ENCODE data around the gene LSM4. TPM values are rescaled to one million over a fixed set of nuclear protein-coding genes. Genes with fewer than 3 reads are reported as not detected.

Gene LSM4
- total and polyA plus RNA-seq, 10 of the 15 experiments (the other 5 are each of a cell fraction or from before 2014, with no cell fraction given) = 12.6 to 652 (median 217) TPM

DNA sequence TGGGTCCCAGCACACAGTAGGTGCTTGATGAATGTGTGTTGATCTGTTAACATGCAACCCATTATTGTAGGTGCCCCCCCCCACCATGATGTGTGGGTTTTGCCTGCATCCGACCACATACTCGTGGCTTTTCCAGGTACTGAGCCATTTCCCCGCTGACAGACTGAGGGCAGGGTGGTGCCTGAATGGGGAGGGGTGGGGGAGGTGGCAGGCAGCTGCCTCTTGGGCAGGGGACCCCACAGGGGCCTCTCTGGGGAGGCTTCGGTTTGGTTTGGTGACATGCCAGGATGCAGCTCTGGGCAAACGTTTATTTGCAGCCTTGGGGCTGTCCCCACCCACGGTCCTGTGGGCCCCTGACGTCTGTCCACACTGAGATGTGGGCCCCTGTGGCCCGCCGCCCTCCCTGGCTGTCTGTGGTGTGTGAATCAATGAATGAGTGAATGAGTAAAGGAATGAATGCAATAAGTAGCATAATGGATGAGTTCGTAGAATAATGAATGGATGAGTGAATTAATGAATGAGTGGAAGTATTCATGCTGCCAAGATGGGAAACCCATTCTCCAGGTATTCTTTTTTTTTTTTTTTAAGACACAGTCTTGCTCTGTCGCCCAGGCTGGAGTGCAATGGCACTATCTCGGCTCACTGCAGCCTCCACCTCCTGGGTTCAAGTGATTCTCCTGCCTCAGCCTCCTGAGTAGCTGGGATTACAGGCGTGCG lies 32.4 kb downstream of the LSM4 start (continued):
- TF ChIP-seq JUND (IDR thresholded peaks at IDR 0.05; ENCODE audit: low read depth, low read length) (no peak), STAT1 (conservative IDR thresholded peaks at IDR 0.05) (0 out of 2 replicates have a peak, but pooled peaks have one; percentile 27), NRF1 (conservative IDR thresholded peaks at IDR 0.05; ENCODE audit: low read depth, low read length) (no peak), RUNX3 (IDR thresholded peaks at IDR 0.05; ENCODE audit: low read length) (peak; percentile 91), GABPA (IDR thresholded peaks at IDR 0.05; ENCODE audit: low read depth) (no peak), CEBPB (IDR thresholded peaks at IDR 0.05; ENCODE audit: borderline replicate concordance in 1 of 2, low read depth in 2 of 2, low read length in 2 of 2) (no peak), ZNF384 (IDR thresholded peaks at IDR 0.05; ENCODE audit: borderline replicate concordance, low read depth, low read length) (no peak), ZZZ3 (IDR thresholded peaks at IDR 0.05; ENCODE audit: control insufficient read depth, insufficient read length, low read depth) (no peak), ZNF217 (IDR thresholded peaks at IDR 0.05) (peak; percentile 80), RFX5 (IDR thresholded peaks at IDR 0.05; ENCODE audit: low read depth, low read length) (no peak), PAX5 (IDR thresholded peaks at IDR 0.05; ENCODE audit: borderline replicate concordance, low read depth, low read length) (peak; percentile 92), MTA3 (IDR thresholded peaks at IDR 0.05; ENCODE audit: borderline replicate concordance, low read length) (peak; percentile 90; the same call in 1 of the 2 replicates), HDAC2 (IDR thresholded peaks at IDR 0.05) (no peak), NR2C2 (IDR thresholded peaks at IDR 0.05; ENCODE audit: borderline replicate concordance, control insufficient read depth, insufficient read length, low read depth) (no peak), SMC3 (IDR thresholded peaks at IDR 0.05; ENCODE audit: borderline replicate concordance, low read length) (no peak; the same call in 1 of the 2 replicates), ZNF622 (IDR thresholded peaks at IDR 0.05) (no peak), TAF1 (IDR thresholded peaks at IDR 0.05; ENCODE audit: borderline replicate concordance, low read depth, low read length) (peak; percentile 38; the same call in 1 of the 2 replicates), PAX8 (IDR thresholded peaks at IDR 0.05) (no peak)
- TF ChIP-seq, protein P1, sequence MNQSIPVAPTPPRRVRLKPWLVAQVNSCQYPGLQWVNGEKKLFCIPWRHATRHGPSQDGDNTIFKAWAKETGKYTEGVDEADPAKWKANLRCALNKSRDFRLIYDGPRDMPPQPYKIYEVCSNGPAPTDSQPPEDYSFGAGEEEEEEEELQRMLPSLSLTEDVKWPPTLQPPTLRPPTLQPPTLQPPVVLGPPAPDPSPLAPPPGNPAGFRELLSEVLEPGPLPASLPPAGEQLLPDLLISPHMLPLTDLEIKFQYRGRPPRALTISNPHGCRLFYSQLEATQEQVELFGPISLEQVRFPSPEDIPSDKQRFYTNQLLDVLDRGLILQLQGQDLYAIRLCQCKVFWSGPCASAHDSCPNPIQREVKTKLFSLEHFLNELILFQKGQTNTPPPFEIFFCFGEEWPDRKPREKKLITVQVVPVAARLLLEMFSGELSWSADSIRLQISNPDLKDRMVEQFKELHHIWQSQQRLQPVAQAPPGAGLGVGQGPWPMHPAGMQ (IDR thresholded peaks at IDR 0.05; ENCODE audit: borderline replicate concordance) = 0 out of 2 replicates have a peak, but pooled peaks have one; percentile 26
- TF ChIP-seq, protein P2, sequence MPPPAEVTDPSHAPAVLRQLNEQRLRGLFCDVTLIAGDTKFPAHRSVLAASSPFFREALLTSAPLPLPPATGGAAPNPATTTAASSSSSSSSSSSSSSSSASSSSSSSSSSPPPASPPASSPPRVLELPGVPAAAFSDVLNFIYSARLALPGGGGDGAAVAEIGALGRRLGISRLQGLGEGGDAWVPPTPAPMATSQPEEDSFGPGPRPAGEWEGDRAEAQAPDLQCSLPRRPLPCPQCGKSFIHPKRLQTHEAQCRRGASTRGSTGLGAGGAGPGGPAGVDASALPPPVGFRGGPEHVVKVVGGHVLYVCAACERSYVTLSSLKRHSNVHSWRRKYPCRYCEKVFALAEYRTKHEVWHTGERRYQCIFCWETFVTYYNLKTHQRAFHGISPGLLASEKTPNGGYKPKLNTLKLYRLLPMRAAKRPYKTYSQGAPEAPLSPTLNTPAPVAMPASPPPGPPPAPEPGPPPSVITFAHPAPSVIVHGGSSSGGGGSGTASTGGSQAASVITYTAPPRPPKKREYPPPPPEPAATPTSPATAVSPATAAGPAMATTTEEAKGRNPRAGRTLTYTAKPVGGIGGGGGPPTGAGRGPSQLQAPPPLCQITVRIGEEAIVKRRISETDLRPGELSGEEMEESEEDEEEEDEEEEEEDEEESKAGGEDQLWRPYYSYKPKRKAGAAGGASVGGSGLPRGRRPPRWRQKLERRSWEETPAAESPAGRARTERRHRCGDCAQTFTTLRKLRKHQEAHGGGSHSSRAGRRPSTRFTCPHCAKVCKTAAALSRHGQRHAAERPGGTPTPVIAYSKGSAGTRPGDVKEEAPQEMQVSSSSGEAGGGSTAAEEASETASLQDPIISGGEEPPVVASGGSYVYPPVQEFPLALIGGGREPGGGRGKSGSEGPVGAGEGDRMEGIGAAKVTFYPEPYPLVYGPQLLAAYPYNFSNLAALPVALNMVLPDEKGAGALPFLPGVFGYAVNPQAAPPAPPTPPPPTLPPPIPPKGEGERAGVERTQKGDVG (CRISPR knock-in tag; IDR thresholded peaks at IDR 0.05) = no peak
- TF ChIP-seq, protein P3, sequence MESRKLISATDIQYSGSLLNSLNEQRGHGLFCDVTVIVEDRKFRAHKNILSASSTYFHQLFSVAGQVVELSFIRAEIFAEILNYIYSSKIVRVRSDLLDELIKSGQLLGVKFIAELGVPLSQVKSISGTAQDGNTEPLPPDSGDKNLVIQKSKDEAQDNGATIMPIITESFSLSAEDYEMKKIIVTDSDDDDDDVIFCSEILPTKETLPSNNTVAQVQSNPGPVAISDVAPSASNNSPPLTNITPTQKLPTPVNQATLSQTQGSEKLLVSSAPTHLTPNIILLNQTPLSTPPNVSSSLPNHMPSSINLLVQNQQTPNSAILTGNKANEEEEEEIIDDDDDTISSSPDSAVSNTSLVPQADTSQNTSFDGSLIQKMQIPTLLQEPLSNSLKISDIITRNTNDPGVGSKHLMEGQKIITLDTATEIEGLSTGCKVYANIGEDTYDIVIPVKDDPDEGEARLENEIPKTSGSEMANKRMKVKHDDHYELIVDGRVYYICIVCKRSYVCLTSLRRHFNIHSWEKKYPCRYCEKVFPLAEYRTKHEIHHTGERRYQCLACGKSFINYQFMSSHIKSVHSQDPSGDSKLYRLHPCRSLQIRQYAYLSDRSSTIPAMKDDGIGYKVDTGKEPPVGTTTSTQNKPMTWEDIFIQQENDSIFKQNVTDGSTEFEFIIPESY (IDR thresholded peaks at IDR 0.05) = no peak
- TF ChIP-seq, protein P4, sequence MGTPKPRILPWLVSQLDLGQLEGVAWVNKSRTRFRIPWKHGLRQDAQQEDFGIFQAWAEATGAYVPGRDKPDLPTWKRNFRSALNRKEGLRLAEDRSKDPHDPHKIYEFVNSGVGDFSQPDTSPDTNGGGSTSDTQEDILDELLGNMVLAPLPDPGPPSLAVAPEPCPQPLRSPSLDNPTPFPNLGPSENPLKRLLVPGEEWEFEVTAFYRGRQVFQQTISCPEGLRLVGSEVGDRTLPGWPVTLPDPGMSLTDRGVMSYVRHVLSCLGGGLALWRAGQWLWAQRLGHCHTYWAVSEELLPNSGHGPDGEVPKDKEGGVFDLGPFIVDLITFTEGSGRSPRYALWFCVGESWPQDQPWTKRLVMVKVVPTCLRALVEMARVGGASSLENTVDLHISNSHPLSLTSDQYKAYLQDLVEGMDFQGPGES (IDR thresholded peaks at IDR 0.05) = no peak
